LNCAP (cell line): ENCODE results near the gene SLC39A8.

Source experiments
- CTCF ChIP-seq: fragments of 450-650 bp; IDR thresholded peaks from 2 replicates; pipeline ENCODE4 v1.5.1; 2017; ENCODE audit warnings: mild to moderate bottlenecking

The SLC39A8 gene

GRCh38 chr4:102334624-102335023 is 10.7 kb downstream of the SLC39A8 start:
- TF ChIP-seq CTCF: no peak

DNA sequence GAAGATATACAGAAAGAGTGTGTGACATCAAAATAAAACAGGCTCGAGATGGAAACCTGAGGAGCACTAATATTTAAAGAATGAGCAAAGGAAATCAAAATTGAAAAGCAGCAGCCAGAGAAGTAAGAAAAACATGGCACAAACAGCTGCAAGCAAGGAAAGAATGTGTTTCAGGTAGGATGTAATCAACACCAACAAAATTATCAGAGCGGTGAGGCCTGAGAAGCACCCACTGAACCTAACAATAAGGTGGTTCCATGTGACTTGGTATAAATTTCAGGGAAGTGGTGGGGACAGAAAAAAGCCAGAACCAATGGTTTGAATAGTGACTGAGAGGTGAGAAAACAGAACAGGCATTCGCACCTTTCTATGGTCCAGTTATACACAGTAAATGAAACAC is 11.5 kb downstream of the SLC39A8 start:
- TF ChIP-seq CTCF: no peak

DNA sequence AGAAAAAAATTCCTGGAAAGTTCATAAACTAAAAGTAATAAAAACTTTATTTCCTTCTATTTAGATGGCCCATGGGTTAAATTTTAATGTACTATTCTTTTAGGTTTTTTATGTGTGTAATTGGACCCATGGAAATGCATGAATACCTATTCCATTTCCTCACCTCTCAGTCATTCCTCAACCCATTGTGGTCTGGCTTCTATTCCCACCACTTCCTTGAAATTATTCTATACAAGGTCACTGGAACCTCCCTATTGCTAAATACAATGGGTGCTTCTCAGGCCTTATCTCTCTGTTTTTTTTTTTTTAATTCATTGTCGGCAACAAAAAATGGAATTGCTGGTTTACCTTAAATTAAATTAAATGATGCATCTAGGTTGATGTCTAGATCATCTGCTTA is 17.2 kb downstream of the SLC39A8 start:
- TF ChIP-seq CTCF: no peak

GRCh38 chr4:102326951-102327350 is 18.3 kb downstream of the SLC39A8 start:
- TF ChIP-seq CTCF: no peak

DNA sequence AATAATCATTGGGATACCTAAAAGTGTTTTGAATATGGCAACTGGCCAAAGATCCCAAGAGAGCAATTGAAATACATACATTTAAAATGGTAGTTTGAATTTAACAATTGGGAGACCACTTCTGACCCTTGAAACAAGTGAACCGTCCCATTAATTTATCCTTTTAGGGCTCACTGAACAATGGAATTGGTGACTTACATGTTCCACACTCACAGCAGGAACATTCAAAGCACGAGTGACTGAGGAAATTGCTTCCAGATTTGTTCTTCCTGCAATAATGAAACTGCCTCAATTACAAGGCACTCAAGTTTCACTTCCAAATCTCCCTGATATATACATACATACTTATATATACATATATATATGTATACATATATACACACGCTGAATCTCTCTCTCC is 20.6 kb downstream of the SLC39A8 start:
- TF ChIP-seq CTCF: no peak

- TF ChIP-seq CTCF: no peak
Measured at GRCh38 chr4:102322736-102323135, 22.5 kb downstream of the SLC39A8 start.

DNA sequence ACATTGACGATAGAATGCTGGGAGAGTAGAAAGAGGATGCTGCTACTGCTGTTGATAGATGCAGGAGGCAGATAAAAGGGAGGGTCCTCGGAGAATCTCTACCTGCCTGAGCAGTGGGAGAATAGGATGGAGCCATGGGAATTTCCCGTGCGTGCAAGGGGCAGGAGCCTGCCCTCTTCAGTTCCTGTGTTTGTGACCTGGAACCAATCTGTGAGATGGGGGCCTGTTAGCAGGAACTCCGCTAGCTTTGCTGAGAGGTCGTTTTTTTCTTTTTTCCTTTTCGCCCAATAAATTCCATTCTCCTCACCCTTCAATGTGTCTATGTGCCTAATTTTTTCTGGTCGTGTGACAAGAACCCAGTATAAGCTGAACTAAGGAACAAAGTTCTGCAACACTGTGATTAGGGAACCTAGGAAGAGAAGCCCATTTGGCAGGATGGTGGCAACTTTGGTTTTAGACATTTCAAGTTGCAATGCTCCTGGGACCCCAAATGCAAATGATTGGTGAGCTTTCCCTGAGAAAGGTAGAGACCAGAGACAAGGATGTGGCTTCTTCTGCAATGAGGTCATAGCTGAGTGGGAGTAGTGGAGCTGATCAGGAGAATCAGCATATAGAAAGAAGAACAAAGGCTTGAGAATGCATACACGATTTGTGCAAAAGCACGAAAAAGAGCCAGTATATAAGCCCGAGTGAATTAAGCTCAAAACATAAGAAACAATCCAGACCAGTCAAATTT is 23.9 kb downstream of the SLC39A8 start:
- TF ChIP-seq CTCF: no peak

GRCh38 chr4:102319594-102319993 is 25.7 kb downstream of the SLC39A8 start:
- no peak for TF ChIP-seq CTCF
